AG10803 (cell line): ENCODE data around the gene MPP3.

Source experiments
- DNase-seq: peaks from one replicate; pipeline ENCODE4 v3.0.0; 2010; ENCODE audit warnings: low read depth
- H3K4me3 ChIP-seq: 2 replicates; pipeline ENCODE4 v1.5.1; 2011; ENCODE audit warnings: mild to moderate bottlenecking, low read length, control low read depth
- CTCF ChIP-seq: conservative IDR thresholded peaks from 2 replicates; pipeline ENCODE4 v1.5.1; 2011; ENCODE audit warnings: mild to moderate bottlenecking, low read length, control low read depth, inconsistent platforms

Gene MPP3

GRCh38 chr17:43760254-43760852 is 72.6 kb downstream of the MPP3 start:
- TF ChIP-seq CTCF: peak; percentile 99
- no peak overlapping the region for H3K4me3 ChIP-seq
- peak; percentile 88 for DNase-seq

- H3K4me3 ChIP-seq: no peak overlapping the region
- TF ChIP-seq CTCF: no peak
- no peak for DNase-seq
These were observed 73.1 kb downstream of the MPP3 start for GRCh38 chr17:43759836-43760235.

- DNase-seq: no peak
- no peak for TF ChIP-seq CTCF
- H3K4me3 ChIP-seq: no peak within 1 kb of the TSS
These were observed 74.3 kb downstream of the MPP3 start, which contains the start of gene SOST for GRCh38 chr17:43758497-43759174. Gene SOST, minus strand, starts transcription at chr17:43758791. Its CDS starts 50 bp downstream, at chr17:43758741.

- TF ChIP-seq CTCF: no peak
- H3K4me3 ChIP-seq: no peak overlapping the region
- DNase-seq: no peak
These were observed 74.9 kb downstream of the MPP3 start for GRCh38 chr17:43758086-43758485.

GRCh38 chr17:43757171-43757660 is 75.7 kb downstream of the MPP3 start:
- no peak overlapping the region for H3K4me3 ChIP-seq
- no peak for TF ChIP-seq CTCF
- DNase-seq: no peak

- no peak for DNase-seq
- no peak overlapping the region for H3K4me3 ChIP-seq
- TF ChIP-seq CTCF: no peak
These were observed 76.7 kb downstream of the MPP3 start for GRCh38 chr17:43756201-43756600.

- no peak overlapping the region for H3K4me3 ChIP-seq
- TF ChIP-seq CTCF: no peak
- no peak for DNase-seq
These were observed 77.5 kb downstream of the MPP3 start for GRCh38 chr17:43755389-43755875.
